Stimulated activated CD4-positive, alpha-beta T cell treated with anti-CD3 and anti-CD28 coated beads, Interleukin-15, amount 100 ng/mL, for 24 hours (primary cell): Measurements from ENCODE around the gene CENPO.

Experiments
- DNase-seq: peaks from one replicate; pipeline ENCODE4 v3.0.0-alpha.2; 2020

Gene CENPO

GRCh38 chr2:24839729-24840128 is 46.5 kb downstream of the CENPO start:
- no peak for DNase-seq

GRCh38 chr2:24840164-24840869 is 47.1 kb downstream of the CENPO start:
- DNase-seq = no peak

- no peak for DNase-seq
Observed at GRCh38 chr2:24840962-24841945, 48.0 kb downstream of the CENPO start.

GRCh38 chr2:24842081-24843050 is 49.1 kb downstream of the CENPO start:
- DNase-seq = no peak

- DNase-seq = no peak
Observed at GRCh38 chr2:24843330-24843860, 50.2 kb downstream of the CENPO start.

GRCh38 chr2:24844023-24844685 is 50.9 kb downstream of the CENPO start:
- no peak for DNase-seq

- DNase-seq = no peak
Observed at GRCh38 chr2:24845691-24846090, 52.5 kb downstream of the CENPO start.

- no peak for DNase-seq
Observed at GRCh38 chr2:24850944-24851343, 57.7 kb downstream of the CENPO start.

- DNase-seq = no peak
Observed at GRCh38 chr2:24852026-24852425, 58.8 kb downstream of the CENPO start.

GRCh38 chr2:24852431-24853020 is 59.3 kb downstream of the CENPO start:
- DNase-seq = no peak

- DNase-seq = no peak
Observed at GRCh38 chr2:24853046-24853445, 59.8 kb downstream of the CENPO start.

GRCh38 chr2:24853996-24854395 is 60.8 kb downstream of the CENPO start:
- no peak for DNase-seq

- no peak for DNase-seq
Observed at GRCh38 chr2:24855022-24855622, 61.9 kb downstream of the CENPO start.

- no peak for DNase-seq
Observed at GRCh38 chr2:24855726-24856125, 62.5 kb downstream of the CENPO start.

GRCh38 chr2:24856791-24857211 is 63.6 kb downstream of the CENPO start:
- no peak for DNase-seq

GRCh38 chr2:24857746-24858145 is 64.5 kb downstream of the CENPO start:
- no peak for DNase-seq

GRCh38 chr2:24858996-24859395 is 65.8 kb downstream of the CENPO start:
- DNase-seq = no peak

- DNase-seq = no peak
Observed at GRCh38 chr2:24859968-24860600, 66.9 kb downstream of the CENPO start.

- no peak for DNase-seq
Observed at GRCh38 chr2:24860631-24861030, 67.4 kb downstream of the CENPO start.

GRCh38 chr2:24861500-24861899 is 68.3 kb downstream of the CENPO start:
- DNase-seq = no peak

- DNase-seq = no peak
Observed at GRCh38 chr2:24863641-24864040, 70.4 kb downstream of the CENPO start.
